Measurements from ENCODE around the gene GJE1. TPM values are rescaled to one million over a fixed set of nuclear protein-coding genes. Genes with fewer than 3 reads are reported as not detected.

The GJE1 gene
- total RNA-seq, 1 experiment from 2014 or later, result not detected

DNA sequence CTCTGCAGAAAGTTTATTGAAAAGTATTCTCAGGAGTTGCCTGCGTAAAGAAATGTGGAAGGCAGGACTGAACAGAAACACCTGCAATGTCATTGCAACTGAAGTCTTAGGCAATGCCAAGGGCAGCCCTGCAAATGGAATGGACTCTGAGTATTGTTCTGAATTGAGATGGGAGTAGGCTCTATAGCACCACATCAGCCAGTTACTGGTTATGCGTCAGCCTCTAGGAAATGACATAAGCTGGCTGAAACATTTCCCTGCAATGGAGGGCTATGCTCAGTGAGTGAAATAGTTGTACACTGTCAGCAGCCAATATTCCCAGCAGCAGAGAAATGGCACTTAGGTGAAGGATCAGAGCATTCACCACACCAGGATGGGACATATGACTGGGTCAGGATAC lies 13.8 kb upstream of the GJE1 start:
- intact Hi-C loops (cut with micrococcal nuclease; ENCODE audit: unreplicated experiment), result no loop called here
- Histone ChIP-seq H3K79me2 (ENCODE audit: low read depth) (no peaks in the 10 kb centered on the region), H3K4me3 (no peak overlapping the region), H3K27me3 (ENCODE audit: insufficient read depth, low read depth) (no peaks in the 10 kb centered on the region), H3K4me2 (no peak overlapping the region), H3F3A (ENCODE audit: insufficient read depth, low read depth) (no peaks in the 10 kb centered on the region), H4K20me1 (ENCODE audit: insufficient read depth) (no peaks in the 10 kb centered on the region), H3K4me1 (replicated peaks; ENCODE audit: insufficient read depth) (no peaks in the 10 kb centered on the region), H2AFZ (no peak overlapping the region), H3K9me3 (ENCODE audit: insufficient read depth, low read depth) (no peaks in the 10 kb centered on the region), H3K27ac (no peak overlapping the region), H3K36me3 (ENCODE audit: low read depth) (no peaks in the 10 kb centered on the region), H3K9me2 (ENCODE audit: insufficient read depth) (0 out of 2 replicates have a peak, but pooled peaks cover 3% of the 10 kb centered on the region)
- no peak for DNase-seq
- TF ChIP-seq EZH2 (IDR thresholded peaks at IDR 0.05; ENCODE audit: low read depth), result no peak
- TF ChIP-seq, protein P1, sequence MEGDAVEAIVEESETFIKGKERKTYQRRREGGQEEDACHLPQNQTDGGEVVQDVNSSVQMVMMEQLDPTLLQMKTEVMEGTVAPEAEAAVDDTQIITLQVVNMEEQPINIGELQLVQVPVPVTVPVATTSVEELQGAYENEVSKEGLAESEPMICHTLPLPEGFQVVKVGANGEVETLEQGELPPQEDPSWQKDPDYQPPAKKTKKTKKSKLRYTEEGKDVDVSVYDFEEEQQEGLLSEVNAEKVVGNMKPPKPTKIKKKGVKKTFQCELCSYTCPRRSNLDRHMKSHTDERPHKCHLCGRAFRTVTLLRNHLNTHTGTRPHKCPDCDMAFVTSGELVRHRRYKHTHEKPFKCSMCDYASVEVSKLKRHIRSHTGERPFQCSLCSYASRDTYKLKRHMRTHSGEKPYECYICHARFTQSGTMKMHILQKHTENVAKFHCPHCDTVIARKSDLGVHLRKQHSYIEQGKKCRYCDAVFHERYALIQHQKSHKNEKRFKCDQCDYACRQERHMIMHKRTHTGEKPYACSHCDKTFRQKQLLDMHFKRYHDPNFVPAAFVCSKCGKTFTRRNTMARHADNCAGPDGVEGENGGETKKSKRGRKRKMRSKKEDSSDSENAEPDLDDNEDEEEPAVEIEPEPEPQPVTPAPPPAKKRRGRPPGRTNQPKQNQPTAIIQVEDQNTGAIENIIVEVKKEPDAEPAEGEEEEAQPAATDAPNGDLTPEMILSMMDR (conservative IDR thresholded peaks at IDR 0.05), result no peak
- BruUV-seq (replicated peaks), result no TSS peak
- ChIA-PET POLR2A (ENCODE audit: unreplicated experiment) (no interaction called here), CTCF (no interaction called here)

DNA sequence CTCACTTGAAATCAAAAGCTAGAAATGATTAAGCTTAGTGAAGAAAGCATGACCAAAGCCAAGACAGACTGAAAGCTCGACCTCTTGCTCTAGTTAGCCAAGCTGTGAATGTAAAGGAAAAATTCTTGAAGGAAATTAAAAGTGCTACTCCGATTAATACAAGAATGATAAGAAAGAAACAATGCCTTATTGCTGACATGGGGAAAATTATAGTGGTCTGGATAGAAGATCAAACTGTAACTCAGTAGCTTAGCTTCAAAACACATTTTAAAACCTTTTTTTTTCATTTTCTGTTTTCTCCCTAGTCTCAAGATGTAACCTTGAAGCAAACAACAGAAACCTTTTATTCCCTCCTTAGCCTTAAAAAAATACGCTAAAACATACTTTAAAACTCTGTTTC lies 11.4 kb upstream of the GJE1 start:
- ChIA-PET POLR2A (ENCODE audit: unreplicated experiment) (interaction anchor here (0.7 kb wide), 1 partner anchor 249 kb away, joined by 6 read pairs; no protein-coding TSS in a partner anchor), CTCF (no interaction called here)
- DNase-seq, result no peak
- Histone ChIP-seq H3K9me3 (ENCODE audit: insufficient read depth, low read depth) (no peaks in the 10 kb centered on the region), H3F3A (ENCODE audit: insufficient read depth, low read depth) (no peaks in the 10 kb centered on the region), H3K4me2 (no peak overlapping the region), H3K36me3 (ENCODE audit: low read depth) (no peaks in the 10 kb centered on the region), H2AFZ (no peak overlapping the region), H3K4me1 (replicated peaks; ENCODE audit: insufficient read depth) (no peaks in the 10 kb centered on the region), H3K79me2 (ENCODE audit: low read depth) (no peaks in the 10 kb centered on the region), H3K27ac (no peak overlapping the region), H3K4me3 (no peak overlapping the region), H4K20me1 (ENCODE audit: insufficient read depth) (no peaks in the 10 kb centered on the region), H3K9me2 (ENCODE audit: insufficient read depth) (peaks cover 6% of the 10 kb centered on the region; the same call in 1 of the 2 replicates), H3K27me3 (ENCODE audit: insufficient read depth, low read depth) (no peaks in the 10 kb centered on the region)
- no TSS peak for BruUV-seq (replicated peaks)
- no peak for TF ChIP-seq EZH2 (IDR thresholded peaks at IDR 0.05; ENCODE audit: low read depth)
- TF ChIP-seq, protein P1 (conservative IDR thresholded peaks at IDR 0.05), result no peak
- intact Hi-C loops (cut with micrococcal nuclease; ENCODE audit: unreplicated experiment), result no loop called here

DNA sequence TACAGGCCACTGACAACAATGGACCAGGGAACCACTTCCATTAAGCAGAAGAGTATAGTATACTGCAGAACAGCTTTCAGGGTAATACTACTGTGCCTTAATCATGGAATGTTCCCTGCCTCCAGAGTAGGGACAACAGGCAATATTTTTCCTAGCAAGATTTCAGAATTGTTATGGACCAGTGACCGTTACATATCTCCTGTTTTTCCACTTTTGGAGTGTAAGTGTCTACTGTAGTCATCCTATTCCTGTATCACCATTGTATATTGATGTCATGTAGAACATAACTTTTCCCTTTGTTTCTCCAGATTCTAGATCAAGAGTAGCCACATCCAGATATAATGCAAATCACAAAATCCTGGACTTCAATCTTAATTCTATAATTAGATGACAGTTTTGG lies 1.9 kb upstream of the GJE1 start:
- no peaks in the 10 kb centered on the region for H3K9me3 ChIP-seq (ENCODE audit: insufficient read depth, low read depth)
- intact Hi-C loops (cut with micrococcal nuclease; ENCODE audit: unreplicated experiment), result no loop called here
- no peak overlapping the region for H3K27ac ChIP-seq
- no peak overlapping the region for H3K4me2 ChIP-seq
- TF ChIP-seq, protein P1 (conservative IDR thresholded peaks at IDR 0.05), result no peak
- TF ChIP-seq EZH2 (IDR thresholded peaks at IDR 0.05; ENCODE audit: low read depth), result no peak
- H3K36me3 ChIP-seq (ENCODE audit: low read depth), result no peaks in the 10 kb centered on the region
- no peak overlapping the region for H2AFZ ChIP-seq
- no peaks in the 10 kb centered on the region for H3K4me1 ChIP-seq (replicated peaks; ENCODE audit: insufficient read depth)
- no peaks in the 10 kb centered on the region for H3F3A ChIP-seq (ENCODE audit: insufficient read depth, low read depth)
- no TSS peak for BruUV-seq (replicated peaks)
- CTCF ChIA-PET, result no interaction called here
- H3K79me2 ChIP-seq (ENCODE audit: low read depth), result no peaks in the 10 kb centered on the region
- POLR2A ChIA-PET (ENCODE audit: unreplicated experiment), result no interaction called here
- H3K4me3 ChIP-seq, result no peak overlapping the region
- no peak for DNase-seq
- H4K20me1 ChIP-seq (ENCODE audit: insufficient read depth), result no peaks in the 10 kb centered on the region
- H3K27me3 ChIP-seq (ENCODE audit: insufficient read depth, low read depth), result no peaks in the 10 kb centered on the region
- peaks cover 2% of the 10 kb centered on the region; the same call in 1 of the 2 replicates for H3K9me2 ChIP-seq (ENCODE audit: insufficient read depth)
